Esophagus muscularis mucosa (tissue), 4 donors: ENCODE results near the gene FBXO21. TPM values are rescaled to one million over a fixed set of nuclear protein-coding genes. Genes with fewer than 3 reads are reported as not detected.

Experiments used
- DNase-seq: peaks from one replicate; pipeline ENCODE4 v3.0.0-alpha.2; 2017; ENCODE audit errors: extremely low spot score
- H3K27ac ChIP-seq, 4 donors: fragments of 200-600 bp; sonication (generic); replicated peaks in 1 of 4; 1 replicate in 3 of 4; 2 replicates in 1 of 4; pipeline ENCODE4 v1.5.1; 2016 to 2019; ENCODE audit warnings: mild to moderate bottlenecking in 1 of 4
- H3K27me3 ChIP-seq, 4 donors: fragments of 200-600 bp; sonication (generic); one replicate each; pipeline versions ENCODE4 v1.5.1 to v1.6.0; 2016 to 2019
- H3K36me3 ChIP-seq, 4 donors: fragments of 200-600 bp; sonication (generic); one replicate each; pipeline ENCODE4 v1.5.1; 2016 to 2019
- H3K4me1 ChIP-seq, 4 donors: fragments of 200-600 bp; sonication (generic); one replicate each; pipeline ENCODE4 v1.5.1; 2016 to 2019
- H3K4me3 ChIP-seq, 4 donors: fragments of 200-600 bp; sonication (generic); 1 replicate in 2 of 4; 2 replicates in 2 of 4; pipeline ENCODE4 v1.5.1; 2016 to 2019; ENCODE audit warnings: mild to moderate bottlenecking in 4 of 4, moderate library complexity in 1 of 4
- H3K9me3 ChIP-seq, 4 donors: fragments of 200-600 bp; sonication (generic); 1 replicate in 3 of 4; 2 replicates in 1 of 4; pipeline ENCODE4 v1.5.1; 2016 to 2019
- CTCF ChIP-seq, 3 experiments: fragments of 200-600 bp in 2 of 3; fragments of 450-650 bp in 1 of 3; sonication (generic) in 2 of 3; IDR thresholded peaks; one replicate each; pipeline ENCODE4 v1.5.1; 2017 to 2019; ENCODE audit warnings: antibody characterized with exemption in 3 of 3, mild to moderate bottlenecking in 2 of 3, moderate library complexity in 1 of 3
- EP300 ChIP-seq: sonication (generic); formaldehyde crosslinking; IDR thresholded peaks from one replicate; pipeline ENCODE4 v1.6.1; 2017; ENCODE audit warnings: antibody characterized with exemption
- POLR2A ChIP-seq: fragments of 450-650 bp; IDR thresholded peaks from one replicate; pipeline ENCODE4 v1.6.1; 2017; ENCODE audit warnings: antibody characterized with exemption, moderate library complexity, mild to moderate bottlenecking, low read depth
- POLR2AphosphoS5 ChIP-seq, 2 donors: sonication (generic); formaldehyde crosslinking; IDR thresholded peaks; one replicate each; pipeline ENCODE4 v1.6.1; 2017; ENCODE audit warnings: antibody characterized with exemption in 2 of 2
- WGBS: methylation state at CpG from one replicate; pipeline ENCODE4 v1.1.5; 2018; 5-methylcytosine and 5-hydroxymethylcytosine counted together
- intact Hi-C: fragments of 100-400 bp; cut with DNase I; formaldehyde crosslinking; loops from one replicate; pipeline ENCODE4 v1.15.1; 2023
- total RNA-seq, 4 donors: library from RNA; depleted of rRNA; stranded (reverse); fragments of >200 nt; gene quantifications; one replicate each; pipeline versions ENCODE4 v1.1.0 to v1.2.1, GENCODE V29; 2016

The FBXO21 gene
- total RNA-seq, 4 donors from 2014 or later: 40.7 to 92.5 (median 70.2) TPM

DNA sequence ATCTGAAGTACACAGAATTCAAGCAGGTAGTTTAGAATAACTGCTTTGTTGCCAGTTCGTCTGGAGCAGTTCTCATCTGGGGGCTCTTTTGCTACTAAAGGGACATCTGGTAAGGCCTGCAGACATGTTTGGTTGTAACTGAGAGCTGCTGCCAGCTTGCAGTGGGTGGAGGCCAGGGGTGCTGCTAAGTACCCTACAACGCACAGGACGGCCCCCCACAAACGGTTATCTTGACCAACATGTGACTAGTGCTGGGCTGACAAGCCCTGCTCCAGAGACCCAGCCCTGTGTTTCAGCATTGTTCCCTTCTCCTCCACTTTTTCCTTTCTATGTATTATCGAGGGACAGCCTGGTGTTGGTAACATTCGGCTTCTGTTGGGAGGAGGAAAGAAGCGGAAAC, 40.8 kb downstream of the FBXO21 start:
- no peaks in the 10 kb centered on the region for H3K27me3 ChIP-seq
- DNase-seq: no peak
- TF ChIP-seq POLR2AphosphoS5 (IDR thresholded peaks at IDR 0.05) (no peak), CTCF (IDR thresholded peaks at IDR 0.05) (no peak), EP300 (no peak)
- WGBS: 97% methylated on average over 4 of the region's 7 CpGs
- intact Hi-C loops: no loop called here
- H3K27ac ChIP-seq: no peak overlapping the region
- no peak overlapping the region for H3K4me3 ChIP-seq
- peaks cover 14 to 75% (median 64%) of the 10 kb centered on the region in 4 donors for H3K36me3 ChIP-seq
- H3K4me1 ChIP-seq: peaks cover 0 to 4% (median 2%) of the 10 kb centered on the region in 4 donors
- H3K9me3 ChIP-seq: no peaks in the 10 kb centered on the region

GRCh38 chr12:117148642-117149041, 41.6 kb downstream of the FBXO21 start:
- H3K36me3 ChIP-seq: peaks cover 17 to 72% (median 62%) of the 10 kb centered on the region in 4 donors
- no peak overlapping the region for H3K4me3 ChIP-seq
- no peaks in the 10 kb centered on the region for H3K9me3 ChIP-seq
- H3K4me1 ChIP-seq: peaks cover 0 to 4% (median 2%) of the 10 kb centered on the region in 4 donors
- WGBS: 80% methylated on average over 3 of the region's 6 CpGs
- no peak for DNase-seq
- H3K27ac ChIP-seq: no peak overlapping the region
- intact Hi-C loops: no loop called here
- no peak for TF ChIP-seq CTCF (IDR thresholded peaks at IDR 0.05)
- no peak for TF ChIP-seq EP300
- no peak for TF ChIP-seq POLR2AphosphoS5 (IDR thresholded peaks at IDR 0.05)
- TF ChIP-seq POLR2A: no peak
- no peaks in the 10 kb centered on the region for H3K27me3 ChIP-seq

GRCh38 chr12:117147639-117148038, 42.6 kb downstream of the FBXO21 start:
- Histone ChIP-seq H3K27ac (no peak overlapping the region), H3K9me3 (no peaks in the 10 kb centered on the region), H3K36me3 (peaks cover 17 to 69% (median 55%) of the 10 kb centered on the region in 4 donors), H3K4me1 (peaks cover 0 to 4% (median 2%) of the 10 kb centered on the region in 4 donors), H3K27me3 (no peaks in the 10 kb centered on the region), H3K4me3 (no peak overlapping the region)
- intact Hi-C loops: no loop called here
- TF ChIP-seq CTCF (IDR thresholded peaks at IDR 0.05): no peak
- no peak for TF ChIP-seq POLR2AphosphoS5 (IDR thresholded peaks at IDR 0.05)
- TF ChIP-seq POLR2A: no peak
- no peak for TF ChIP-seq EP300
- WGBS: 84% methylated on average over 12 of the region's 12 CpGs
- no peak for DNase-seq

DNA sequence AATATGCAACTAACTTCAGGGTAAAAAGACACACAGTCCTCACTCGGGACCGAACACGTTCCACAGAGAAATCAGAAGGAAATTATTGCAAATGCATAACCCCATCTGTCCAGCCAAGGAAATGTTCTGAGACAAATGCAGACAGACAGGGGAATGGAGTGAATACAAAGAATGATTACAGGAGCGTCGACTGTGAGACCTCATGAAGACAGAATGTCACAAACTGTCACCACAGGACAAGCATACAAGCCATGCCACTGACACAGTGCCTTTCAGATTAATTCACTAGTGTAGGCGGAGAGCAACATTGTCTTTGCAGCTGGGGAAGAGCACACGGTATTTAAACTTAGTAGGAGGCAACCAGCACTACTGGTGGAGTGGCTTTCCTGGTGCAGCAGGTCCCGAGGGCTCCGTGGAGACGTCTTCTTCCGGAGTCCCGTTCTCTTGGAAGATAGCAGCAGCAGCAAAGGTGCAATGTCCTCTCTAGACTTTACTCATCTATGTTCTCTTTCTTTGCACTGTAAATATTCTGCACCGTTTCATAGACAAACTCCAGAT, 44.6 kb downstream of the FBXO21 start:
- DNase-seq: no peak
- Histone ChIP-seq H3K9me3 (no peaks in the 10 kb centered on the region), H3K27ac (no peak overlapping the region), H3K27me3 (no peaks in the 10 kb centered on the region), H3K4me1 (peaks cover 4 to 8% (median 5%) of the 10 kb centered on the region in 4 donors), H3K36me3 (peaks cover 17 to 68% (median 53%) of the 10 kb centered on the region in 4 donors), H3K4me3 (no peak overlapping the region)
- intact Hi-C loops: no loop called here
- 94% methylated on average over 13 of the region's 13 CpGs for WGBS
- TF ChIP-seq POLR2AphosphoS5 (IDR thresholded peaks at IDR 0.05) (no peak), EP300 (no peak), POLR2A (no peak)

DNA sequence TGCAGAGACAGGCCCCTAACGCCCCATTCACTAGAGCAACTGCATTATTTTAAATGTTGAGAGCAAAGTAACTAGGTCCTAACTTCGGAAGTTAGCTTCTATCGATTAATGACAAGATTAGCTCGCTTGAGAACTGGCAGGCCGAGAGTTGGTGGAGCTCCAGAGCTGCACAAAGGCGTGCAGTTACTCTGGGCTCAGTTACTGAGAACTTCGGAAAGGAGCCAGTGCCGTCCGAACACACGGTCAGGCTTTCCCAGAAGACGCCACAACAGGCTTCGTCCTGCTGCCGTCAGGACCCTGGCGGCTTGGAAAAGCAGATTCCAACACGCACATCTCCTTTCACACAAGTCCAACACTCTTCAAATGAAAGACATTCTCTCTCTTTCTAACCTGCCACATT, 45.7 kb downstream of the FBXO21 start:
- WGBS: 96% methylated on average over 15 of the region's 15 CpGs
- TF ChIP-seq POLR2A (no peak), CTCF (IDR thresholded peaks at IDR 0.05) (no peak), EP300 (no peak)
- H3K4me3 ChIP-seq: no peak overlapping the region
- no peak for DNase-seq
- no peaks in the 10 kb centered on the region for H3K9me3 ChIP-seq
- H3K27me3 ChIP-seq: no peaks in the 10 kb centered on the region
- peaks cover 17 to 57% (median 45%) of the 10 kb centered on the region in 4 donors for H3K36me3 ChIP-seq
- intact Hi-C loops: no loop called here
- no peak overlapping the region for H3K27ac ChIP-seq
- peaks cover 8 to 16% (median 11%) of the 10 kb centered on the region in 4 donors for H3K4me1 ChIP-seq
